IPS DF 4.7 (cell line): ENCODE results near the gene ENTHD1.
"Not testable (repeated sequence)": the region's sequence is repeated elsewhere in the genome, so short reads cannot be mapped to it uniquely, and the experiment has no call there.

Experiments used
- DNase-seq: peaks from one replicate; pipeline ENCODE4 v3.0.0-alpha.2; 2013; ENCODE audit warnings: low spot score; ENCODE audit errors: extremely low read depth

ENTHD1 gene

GRCh38 chr22:39735776-39736175, 157.8 kb downstream of the ENTHD1 start:
- DNase-seq: no peak

- no peak for DNase-seq
Observed at GRCh38 chr22:39734866-39735265, 158.7 kb downstream of the ENTHD1 start.

- not testable (repeated sequence) for DNase-seq
Observed at GRCh38 chr22:39734046-39734445, 159.5 kb downstream of the ENTHD1 start.

- DNase-seq: no peak
Observed at GRCh38 chr22:39733191-39733590, 160.4 kb downstream of the ENTHD1 start.

- no peak for DNase-seq
Observed at GRCh38 chr22:39732625-39733024, 160.9 kb downstream of the ENTHD1 start.

GRCh38 chr22:39731881-39732555, 161.5 kb downstream of the ENTHD1 start:
- DNase-seq: no peak

GRCh38 chr22:39731481-39731880, 162.1 kb downstream of the ENTHD1 start:
- DNase-seq: no peak

- DNase-seq: no peak
Observed at GRCh38 chr22:39729141-39729934, 164.2 kb downstream of the ENTHD1 start.

GRCh38 chr22:39728236-39728860, 165.2 kb downstream of the ENTHD1 start:
- DNase-seq: no peak

- no peak for DNase-seq
Observed at GRCh38 chr22:39727541-39727940, 166.0 kb downstream of the ENTHD1 start.

- DNase-seq: no peak
Observed at GRCh38 chr22:39725351-39726035, 168.1 kb downstream of the ENTHD1 start.

GRCh38 chr22:39724857-39725256, 168.7 kb downstream of the ENTHD1 start:
- no peak for DNase-seq

GRCh38 chr22:39724390-39724789, 169.2 kb downstream of the ENTHD1 start:
- no peak for DNase-seq

- DNase-seq: no peak
Observed at GRCh38 chr22:39723899-39724351, 169.6 kb downstream of the ENTHD1 start.

- no peak for DNase-seq
Observed at GRCh38 chr22:39723463-39723862, 170.1 kb downstream of the ENTHD1 start.

- no peak for DNase-seq
Observed at GRCh38 chr22:39722501-39722900, 171.1 kb downstream of the ENTHD1 start.

GRCh38 chr22:39722032-39722325, 171.6 kb downstream of the ENTHD1 start:
- DNase-seq: no peak

GRCh38 chr22:39721206-39722031, 172.1 kb downstream of the ENTHD1 start:
- no peak for DNase-seq

- no peak for DNase-seq
Observed at GRCh38 chr22:39719559-39720450, 173.8 kb downstream of the ENTHD1 start.

GRCh38 chr22:39718921-39719475, 174.6 kb downstream of the ENTHD1 start:
- no peak for DNase-seq
